Cardiac muscle cell (in vitro differentiated cells and primary cell): ENCODE data around the gene CHRDL2. TPM values are rescaled to one million over a fixed set of nuclear protein-coding genes. Genes with fewer than 3 reads are reported as not detected.

Source experiments
- DNase-seq, 2 donors: peaks; one replicate each; pipeline versions ENCODE4 v3.0.0 to v3.0.0-alpha.2; 2010 to 2017; ENCODE audit warnings: low read depth in 1 of 2, low spot score in 1 of 2
- H3K27ac ChIP-seq: fragments of 200-600 bp; sonication (generic); 2 replicates; pipeline ENCODE4 v1.5.1; 2016
- H3K27me3 ChIP-seq: fragments of 200-600 bp; sonication (generic); 2 replicates; pipeline ENCODE4 v1.6.0; 2016; ENCODE audit warnings: control low read depth
- H3K36me3 ChIP-seq: fragments of 200-600 bp; sonication (generic); 2 replicates; pipeline ENCODE4 v1.5.1; 2016; ENCODE audit warnings: control low read depth
- H3K4me1 ChIP-seq: fragments of 200-600 bp; sonication (generic); 2 replicates; pipeline ENCODE4 v1.8.1; 2017; ENCODE audit warnings: low read depth, mild to moderate bottlenecking, mixed run types
- H3K4me3 ChIP-seq: fragments of 200-600 bp; sonication (generic); 2 replicates; pipeline ENCODE4 v1.5.1; 2016; ENCODE audit warnings: mild to moderate bottlenecking
- H3K9me3 ChIP-seq: fragments of 200-600 bp; sonication (generic); 2 replicates; pipeline ENCODE4 v1.5.1; 2017; ENCODE audit warnings: low read depth, mild to moderate bottlenecking, control low read depth
- CTCF ChIP-seq: IDR thresholded peaks from 2 replicates; pipeline ENCODE4 v1.5.1; 2012; ENCODE audit warnings: low read depth, mild to moderate bottlenecking, low read length
- polyA plus RNA-seq: library from polyadenylated mRNA; unstranded; fragments of >200 nt; fragmentation: Nextera tagmentation; extraction: Ambion mirVana; gene quantifications from 2 replicates; pipeline ENCODE4 v1.2.1, GENCODE V29; 2016
- total RNA-seq: library from RNA; depleted of rRNA; stranded (reverse); fragments of >200 nt; gene quantifications from 2 replicates; pipeline ENCODE4 v1.2.3, GENCODE V29; 2016

Gene CHRDL2
- total and polyA plus RNA-seq, 2 experiments from 2014 or later = not detected

GRCh38 chr11:74683941-74684481 is 47.2 kb downstream of the CHRDL2 start:
- no peaks in the 10 kb centered on the region for H3K36me3 ChIP-seq
- no peak overlapping the region for H3K27ac ChIP-seq
- no peak overlapping the region for H3K4me3 ChIP-seq
- H3K9me3 ChIP-seq = no peaks in the 10 kb centered on the region
- no peaks in the 10 kb centered on the region for H3K4me1 ChIP-seq
- TF ChIP-seq CTCF = no peak
- no peak for DNase-seq
- H3K27me3 ChIP-seq = peaks cover 15% of the 10 kb centered on the region

GRCh38 chr11:74683279-74683871 is 47.9 kb downstream of the CHRDL2 start:
- H3K27me3 ChIP-seq = peaks cover 15% of the 10 kb centered on the region
- H3K36me3 ChIP-seq = no peaks in the 10 kb centered on the region
- peak; percentile 51 for TF ChIP-seq CTCF
- peak overlapping the region; percentile 15 for H3K4me3 ChIP-seq
- peak in 1 of 2 donors; percentile 39 for DNase-seq
- H3K27ac ChIP-seq = no peak overlapping the region
- no peaks in the 10 kb centered on the region for H3K4me1 ChIP-seq
- no peaks in the 10 kb centered on the region for H3K9me3 ChIP-seq

GRCh38 chr11:74682731-74683278 is 48.4 kb downstream of the CHRDL2 start:
- H3K4me1 ChIP-seq = no peaks in the 10 kb centered on the region
- no peak overlapping the region for H3K4me3 ChIP-seq
- no peak for TF ChIP-seq CTCF
- no peak for DNase-seq
- H3K27ac ChIP-seq = no peak overlapping the region
- no peaks in the 10 kb centered on the region for H3K36me3 ChIP-seq
- peaks cover 15% of the 10 kb centered on the region for H3K27me3 ChIP-seq
- H3K9me3 ChIP-seq = no peaks in the 10 kb centered on the region

- H3K27me3 ChIP-seq = peaks cover 15% of the 10 kb centered on the region
- DNase-seq = no peak
- no peaks in the 10 kb centered on the region for H3K9me3 ChIP-seq
- no peaks in the 10 kb centered on the region for H3K36me3 ChIP-seq
- TF ChIP-seq CTCF = no peak
- H3K4me3 ChIP-seq = no peak overlapping the region
- H3K4me1 ChIP-seq = no peaks in the 10 kb centered on the region
- H3K27ac ChIP-seq = no peak overlapping the region
Observed at GRCh38 chr11:74681686-74682651, 49.3 kb downstream of the CHRDL2 start.

- Histone ChIP-seq H3K9me3 (no peaks in the 10 kb centered on the region), H3K4me3 (no peak overlapping the region), H3K27ac (no peak overlapping the region), H3K27me3 (peaks cover 15% of the 10 kb centered on the region), H3K36me3 (no peaks in the 10 kb centered on the region), H3K4me1 (no peaks in the 10 kb centered on the region)
- DNase-seq = no peak
- TF ChIP-seq CTCF = no peak
Observed at GRCh38 chr11:74680703-74681531, 50.3 kb downstream of the CHRDL2 start.
